ENCODE measurements around the gene DNPEP.

The DNPEP gene

DNA sequence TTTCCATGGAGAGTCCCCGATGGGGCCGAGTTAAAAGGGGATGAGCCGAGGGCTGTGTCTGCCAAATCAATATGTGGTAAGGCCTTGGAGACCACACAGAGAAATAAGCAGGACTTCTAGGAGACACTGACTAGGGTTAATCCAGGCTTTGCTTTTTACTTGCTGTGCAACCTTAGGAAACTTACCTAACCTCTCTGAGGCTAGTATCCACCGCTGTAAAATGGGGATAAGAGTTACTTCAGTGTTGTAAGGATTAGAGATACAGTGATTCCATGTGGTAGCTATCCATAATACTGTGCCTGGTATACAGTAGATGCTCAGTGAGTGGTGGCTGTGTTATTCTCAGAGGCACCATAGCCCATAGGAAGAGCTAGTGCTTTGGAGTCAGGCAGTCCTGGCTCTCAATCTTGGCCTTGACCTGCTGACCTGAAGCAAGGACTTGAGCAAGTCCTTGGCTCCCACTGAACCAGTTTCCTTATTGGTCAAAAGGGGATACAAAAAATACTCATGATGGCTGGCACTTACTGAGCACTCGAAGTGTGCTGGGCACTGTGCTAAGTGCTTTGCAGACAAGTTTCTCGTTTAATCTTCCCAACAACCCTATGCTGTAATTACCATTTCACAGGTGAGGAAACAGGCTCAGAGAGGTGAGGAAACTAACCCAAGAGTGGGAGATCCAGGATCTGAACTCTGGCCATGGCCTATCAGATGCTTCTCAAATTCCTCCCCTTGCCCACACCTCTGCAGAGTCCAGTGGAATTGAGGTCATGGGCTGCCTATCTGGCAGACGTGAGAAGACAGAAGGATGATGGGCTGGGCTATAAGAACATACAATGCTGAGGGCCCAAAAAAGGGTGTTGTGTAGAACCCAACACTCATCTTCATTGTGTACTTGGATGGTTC, 18.5 kb upstream of the DNPEP start:
- DNase-seq (ENCODE audit: low read depth): no peak
- no peak overlapping the region for H3K4me3 ChIP-seq (ENCODE audit: control insufficient read depth, low read depth, low read length)
- TF ChIP-seq, protein P1, sequence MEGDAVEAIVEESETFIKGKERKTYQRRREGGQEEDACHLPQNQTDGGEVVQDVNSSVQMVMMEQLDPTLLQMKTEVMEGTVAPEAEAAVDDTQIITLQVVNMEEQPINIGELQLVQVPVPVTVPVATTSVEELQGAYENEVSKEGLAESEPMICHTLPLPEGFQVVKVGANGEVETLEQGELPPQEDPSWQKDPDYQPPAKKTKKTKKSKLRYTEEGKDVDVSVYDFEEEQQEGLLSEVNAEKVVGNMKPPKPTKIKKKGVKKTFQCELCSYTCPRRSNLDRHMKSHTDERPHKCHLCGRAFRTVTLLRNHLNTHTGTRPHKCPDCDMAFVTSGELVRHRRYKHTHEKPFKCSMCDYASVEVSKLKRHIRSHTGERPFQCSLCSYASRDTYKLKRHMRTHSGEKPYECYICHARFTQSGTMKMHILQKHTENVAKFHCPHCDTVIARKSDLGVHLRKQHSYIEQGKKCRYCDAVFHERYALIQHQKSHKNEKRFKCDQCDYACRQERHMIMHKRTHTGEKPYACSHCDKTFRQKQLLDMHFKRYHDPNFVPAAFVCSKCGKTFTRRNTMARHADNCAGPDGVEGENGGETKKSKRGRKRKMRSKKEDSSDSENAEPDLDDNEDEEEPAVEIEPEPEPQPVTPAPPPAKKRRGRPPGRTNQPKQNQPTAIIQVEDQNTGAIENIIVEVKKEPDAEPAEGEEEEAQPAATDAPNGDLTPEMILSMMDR (IDR thresholded peaks at IDR 0.05; ENCODE audit: control insufficient read depth, insufficient read depth, low read depth, low read length, missing control alignments): no peak

DNA sequence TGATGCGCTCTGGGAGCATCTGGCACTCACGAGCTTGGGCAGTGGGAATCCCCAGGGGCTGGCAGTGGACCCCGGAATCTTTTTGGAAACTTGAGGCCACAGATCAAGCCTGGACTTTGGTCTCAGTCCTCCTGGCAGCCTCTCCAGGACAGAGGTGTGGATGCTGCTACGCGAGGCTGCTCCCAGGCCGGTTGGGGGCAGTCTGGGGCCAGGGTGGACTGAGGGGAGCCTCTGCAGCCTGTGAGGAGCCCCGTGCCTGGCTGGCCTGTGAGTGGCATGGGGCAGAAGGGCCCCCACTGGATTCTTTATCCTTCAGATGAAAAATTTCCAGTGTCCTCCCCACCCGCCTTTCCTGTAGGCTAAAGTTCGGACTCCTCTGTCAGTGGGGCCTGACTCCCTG, 17.7 kb upstream of the DNPEP start:
- TF ChIP-seq, protein P1 (IDR thresholded peaks at IDR 0.05; ENCODE audit: control insufficient read depth, insufficient read depth, low read depth, low read length, missing control alignments): no peak
- DNase-seq (ENCODE audit: low read depth): no peak
- no peak overlapping the region for H3K4me3 ChIP-seq (ENCODE audit: control insufficient read depth, low read depth, low read length)

DNA sequence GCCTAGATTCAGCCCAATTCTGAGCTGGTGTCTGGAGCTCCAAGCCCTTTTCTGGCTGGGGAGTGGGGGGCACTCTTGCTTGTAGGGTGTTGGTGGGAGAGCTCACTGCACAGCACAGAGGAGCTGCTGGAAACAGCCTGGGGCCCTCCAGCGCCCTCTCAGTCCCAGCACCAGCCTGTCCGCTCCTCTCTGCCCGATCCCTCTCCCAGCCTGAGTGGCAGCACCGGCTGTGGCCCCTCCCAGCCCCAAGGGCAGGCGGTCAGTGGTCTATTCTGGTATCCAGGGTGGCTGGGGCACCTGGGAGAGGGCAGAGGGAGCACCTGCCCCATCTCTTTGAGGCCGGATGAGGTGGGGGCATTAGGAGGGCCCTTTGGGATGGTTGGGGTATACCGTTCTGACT, 17.2 kb upstream of the DNPEP start:
- TF ChIP-seq, protein P1 (IDR thresholded peaks at IDR 0.05; ENCODE audit: control insufficient read depth, insufficient read depth, low read depth, low read length, missing control alignments): no peak
- no peak overlapping the region for H3K4me3 ChIP-seq (ENCODE audit: control insufficient read depth, low read depth, low read length)
- no peak for DNase-seq (ENCODE audit: low read depth)

DNA sequence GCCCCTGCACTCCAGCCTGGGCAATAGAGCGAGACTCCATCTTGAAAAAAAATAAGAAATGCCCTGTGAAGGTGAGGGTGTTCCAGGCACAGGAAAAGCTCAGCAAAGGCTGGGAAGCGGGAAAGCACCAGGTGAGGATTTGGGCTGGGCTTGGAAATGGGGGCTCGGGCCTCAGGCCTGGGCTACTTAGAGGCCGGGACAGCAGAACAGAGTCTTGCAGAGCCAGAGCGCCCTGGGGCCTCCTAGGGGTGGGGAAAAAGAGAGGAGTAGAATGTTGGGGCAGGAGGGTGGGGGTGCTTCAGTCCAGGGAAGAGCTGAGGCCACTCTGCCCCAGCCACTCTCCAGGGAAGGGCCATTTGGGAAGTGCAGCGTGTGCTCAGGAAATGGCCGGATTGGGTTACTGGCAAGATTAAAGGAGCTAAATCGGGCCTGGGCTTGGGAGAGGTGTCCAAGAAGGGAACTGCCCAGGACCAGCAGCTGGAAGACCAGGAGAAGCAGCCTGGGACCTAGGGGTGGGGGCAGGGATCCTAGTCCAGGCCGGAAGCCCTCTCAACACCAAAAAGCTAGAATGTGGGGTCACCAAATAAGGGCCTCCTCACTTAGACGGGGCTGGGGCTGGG, 16.7 kb upstream of the DNPEP start:
- no peak overlapping the region for H3K4me3 ChIP-seq (ENCODE audit: control insufficient read depth, low read depth, low read length)
- no peak for DNase-seq (ENCODE audit: low read depth)
- TF ChIP-seq, protein P1 (IDR thresholded peaks at IDR 0.05; ENCODE audit: control insufficient read depth, insufficient read depth, low read depth, low read length, missing control alignments): no peak

DNA sequence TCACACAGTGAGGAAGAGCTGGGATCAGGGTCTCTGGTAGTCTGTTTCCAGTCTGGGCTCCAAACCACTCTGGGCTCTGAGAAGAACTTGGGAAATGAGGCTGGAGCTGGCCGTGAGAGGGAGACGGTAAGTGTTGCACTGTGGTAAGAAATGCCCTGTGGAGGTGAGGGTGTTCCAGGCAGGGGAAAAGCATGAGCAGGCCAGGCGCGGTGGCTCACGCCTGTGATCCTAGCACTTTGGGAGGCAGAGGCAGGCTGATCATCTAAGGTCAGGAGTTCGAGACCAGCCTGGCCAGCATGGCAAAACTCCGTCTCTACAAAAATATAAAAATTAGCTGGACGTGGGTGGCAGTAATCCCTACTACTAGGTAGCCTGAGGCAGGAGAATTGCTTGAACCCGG, 16.1 kb upstream of the DNPEP start:
- no peak overlapping the region for H3K4me3 ChIP-seq (ENCODE audit: control insufficient read depth, low read depth, low read length)
- no peak for DNase-seq (ENCODE audit: low read depth)
- TF ChIP-seq, protein P1 (IDR thresholded peaks at IDR 0.05; ENCODE audit: control insufficient read depth, insufficient read depth, low read depth, low read length, missing control alignments): no peak

DNA sequence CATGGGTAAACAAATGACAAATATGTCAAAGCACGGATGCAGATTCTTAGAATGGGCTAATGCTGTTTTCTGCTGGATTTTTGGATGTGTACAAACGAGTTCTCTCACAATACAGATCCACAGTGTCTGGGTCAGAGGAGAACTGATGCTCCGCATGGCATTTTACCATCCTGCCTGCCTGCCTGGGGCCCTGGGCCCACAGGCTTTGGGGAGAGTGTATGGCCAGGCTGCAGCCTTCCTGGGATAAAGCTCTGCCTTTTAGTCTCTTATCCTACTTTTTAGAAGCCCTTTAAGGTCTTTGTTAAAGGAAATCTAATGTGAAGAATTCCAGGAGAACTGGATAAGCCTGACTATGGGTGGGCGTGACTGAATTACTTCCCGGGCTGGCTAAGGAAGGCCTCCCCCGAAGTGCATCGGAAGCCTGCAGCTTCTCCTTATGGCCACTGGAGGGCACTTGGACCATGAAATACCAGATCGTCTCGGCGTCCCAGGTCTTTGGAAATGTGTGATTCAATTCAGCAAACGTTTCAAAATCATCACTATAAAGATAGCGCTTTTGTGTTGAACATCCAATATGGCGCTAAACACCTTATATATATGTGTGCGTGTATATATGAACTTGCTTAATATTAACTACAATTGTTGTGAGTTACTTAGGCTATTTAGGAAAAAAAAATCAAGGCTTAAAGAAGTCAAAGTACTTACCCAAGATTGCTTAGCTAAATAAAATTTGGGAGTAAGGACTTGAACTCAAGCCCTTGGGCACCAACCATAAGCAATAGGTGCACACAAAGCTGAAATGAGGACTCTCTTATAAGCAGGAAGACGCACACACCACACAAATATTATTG, 15.2 kb upstream of the DNPEP start:
- H3K4me3 ChIP-seq (ENCODE audit: control insufficient read depth, low read depth, low read length): no peak overlapping the region
- peak; percentile 50 for DNase-seq (ENCODE audit: low read depth)
- TF ChIP-seq, protein P1 (IDR thresholded peaks at IDR 0.05; ENCODE audit: control insufficient read depth, insufficient read depth, low read depth, low read length, missing control alignments): peak; percentile 89

Data from AG09309 (cell line).